Right cardiac atrium (tissue), 5 donors: ENCODE results near the gene ZNF678. TPM values are rescaled to one million over a fixed set of nuclear protein-coding genes. Genes with fewer than 3 reads are reported as not detected.

Experiments
- ATAC-seq, 2 donors: fragments of 200-7000 bp; cut with Tn5 transposase; one replicate each; pipeline versions ENCODE4 v1.8.0 to v1.9.1; 2020; ENCODE audit warnings: moderate library complexity in 2 of 2, mild to moderate bottlenecking in 1 of 2
- DNase-seq, 3 donors: peaks; one replicate each; pipeline ENCODE4 v3.0.0-alpha.2; 2020
- H3K27ac ChIP-seq: one replicate; pipeline ENCODE4 v1.5.1; 2013; ENCODE audit warnings: mild to moderate bottlenecking, low read length, control low read depth, moderate library complexity
- H3K27me3 ChIP-seq: one replicate; pipeline ENCODE4 v1.6.1; 2013; ENCODE audit not compliant: control insufficient read depth, insufficient read depth
- H3K4me1 ChIP-seq: one replicate; pipeline ENCODE4 v1.6.1; 2013; ENCODE audit warnings: low read length; ENCODE audit not compliant: control insufficient read depth, insufficient read depth
- H3K4me3 ChIP-seq: one replicate; pipeline ENCODE4 v1.5.1; 2013; ENCODE audit warnings: low read length, control low read depth
- H3K9me3 ChIP-seq: one replicate; pipeline ENCODE4 v1.6.1; 2013; ENCODE audit warnings: low read length; ENCODE audit not compliant: control insufficient read depth
- WGBS: extraction: QIAGEN DNeasy Blood & Tissue Kit; methylation state at CpG from one replicate; pipeline ENCODE4 v1.1.7; 2013; 5-methylcytosine and 5-hydroxymethylcytosine counted together
- intact Hi-C, 4 donors: fragments of 100-400 bp; cut with DNase I; formaldehyde crosslinking; loops; one replicate each; pipeline versions ENCODE4 v1.11.0 to v1.14.0; 2022 to 2023
- polyA plus RNA-seq: library from polyadenylated mRNA; stranded (reverse); fragments of 200-250 nt; gene quantifications from one replicate; pipeline ENCODE4 v1.2.3, GENCODE V29; 2013
- total RNA-seq, 4 donors: library from RNA; stranded (reverse); fragmentation: NEBNext Ultra II Directional; extraction: Animal tissue kit (Norgen Biotek cat#: 25700); gene quantifications; one replicate each; pipeline ENCODE4 v1.2.1, GENCODE V29; 2021
- donor health status: healthy with polysubstance abuse.
- donor health status: DM: no; HTN: yes; CAD: no.
- donor health status: DM: no; HTN: no; CAD: no.
- donor health status: DM: no; HTN: yes; CAD: no; lungs with severe emphysema.
- donor health status: DM: yes; HTN: yes; CAD: no.

ZNF678 gene
- total and polyA plus RNA-seq, 5 donors, result 0.95 to 6.1 (median 3.5) TPM

DNA sequence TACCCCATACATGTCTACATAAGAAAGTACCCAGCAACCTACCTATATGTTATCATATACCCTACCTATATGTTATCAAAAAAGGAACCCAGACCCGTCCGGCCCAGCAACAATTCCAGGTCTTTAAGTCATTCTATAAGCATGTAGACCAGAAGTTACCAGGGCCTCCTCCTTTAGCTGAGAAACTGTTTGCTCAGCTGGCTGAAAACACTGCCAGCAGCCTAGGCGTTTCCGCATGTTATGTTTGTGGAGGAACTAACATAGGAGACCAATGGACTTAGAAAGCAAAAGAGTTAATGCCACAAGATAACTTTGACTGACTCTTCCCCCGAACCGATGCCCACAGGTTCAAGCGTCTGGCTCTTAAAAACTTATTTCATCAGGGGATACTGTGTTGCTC is 7.1 kb upstream of the ZNF678 start:
- intact Hi-C loops, result no loop called here
- Histone ChIP-seq H3K27ac (no peak overlapping the region), H3K9me3 (no peaks in the 10 kb centered on the region), H3K4me3 (no peak overlapping the region), H3K27me3 (no peaks in the 10 kb centered on the region), H3K4me1 (no peaks in the 10 kb centered on the region)
- ATAC-seq (no peak), DNase-seq (peak in 1 of 3 donors; percentile 19)
- WGBS, result 89% methylated on average over 7 of the region's 7 CpGs

- H3K27me3 ChIP-seq, result no peaks in the 10 kb centered on the region
- H3K4me1 ChIP-seq, result no peaks in the 10 kb centered on the region
- ATAC-seq, result no peak
These were observed 5.2 kb upstream of the ZNF678 start for GRCh38 chr1:227557962-227558725.

DNA sequence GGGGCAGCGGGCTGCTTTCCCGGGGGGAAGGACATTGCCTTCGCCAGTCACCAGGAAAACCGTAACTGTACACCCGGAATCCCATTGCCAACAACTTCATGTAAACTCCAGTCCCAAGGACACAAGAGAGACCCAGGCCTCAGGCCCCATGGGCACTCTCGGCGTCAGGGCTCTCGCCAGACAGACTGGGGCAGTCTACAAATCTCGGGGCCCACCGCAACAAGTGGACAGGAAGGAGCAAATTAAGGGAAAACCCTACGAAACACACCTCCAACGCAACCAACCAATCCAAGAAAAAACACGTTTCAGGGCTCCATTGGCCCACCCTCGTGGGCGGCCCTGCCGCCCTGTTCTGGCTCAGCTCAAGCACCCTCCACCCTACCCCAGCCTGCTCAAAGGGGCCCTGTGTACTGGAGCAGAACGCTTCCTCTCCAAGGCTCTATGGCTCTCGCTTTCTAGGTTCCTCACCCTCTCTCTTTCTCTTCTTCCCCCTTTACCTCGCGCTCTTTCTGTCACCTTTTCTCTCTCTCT is 4.6 kb upstream of the ZNF678 start:
- Histone ChIP-seq H3K27ac (no peak overlapping the region), H3K4me3 (no peak overlapping the region), H3K27me3 (no peaks in the 10 kb centered on the region), H3K9me3 (no peaks in the 10 kb centered on the region), H3K4me1 (no peaks in the 10 kb centered on the region)
- DNase-seq, result peak in 1 of 3 donors; percentile 32
- ATAC-seq, result no peak
- WGBS, result 67% methylated on average over 20 of the region's 20 CpGs
- intact Hi-C loops, result no loop called here

More at GRCh38 chr1:227557962-227558725, 5.2 kb upstream of the ZNF678 start:
- DNase-seq, result peak in 1 of 3 donors; percentile 18
- WGBS, result 59% methylated on average over 29 of the region's 29 CpGs
- no peak overlapping the region for H3K4me3 ChIP-seq
- no peaks in the 10 kb centered on the region for H3K9me3 ChIP-seq
- no peak overlapping the region for H3K27ac ChIP-seq
- intact Hi-C loops, result no loop called here

GRCh38 chr1:227559499-227559898 is 3.9 kb upstream of the ZNF678 start:
- Histone ChIP-seq H3K27ac (no peak overlapping the region), H3K4me3 (no peak overlapping the region), H3K4me1 (no peaks in the 10 kb centered on the region), H3K9me3 (no peaks in the 10 kb centered on the region), H3K27me3 (no peaks in the 10 kb centered on the region)
- ATAC-seq, result no peak
- intact Hi-C loops, result no loop called here
- peak in 1 of 3 donors; percentile 35 for DNase-seq
- whole genome bisulfite sequencing, result 35% methylated on average over 27 of the region's 27 CpGs

DNA sequence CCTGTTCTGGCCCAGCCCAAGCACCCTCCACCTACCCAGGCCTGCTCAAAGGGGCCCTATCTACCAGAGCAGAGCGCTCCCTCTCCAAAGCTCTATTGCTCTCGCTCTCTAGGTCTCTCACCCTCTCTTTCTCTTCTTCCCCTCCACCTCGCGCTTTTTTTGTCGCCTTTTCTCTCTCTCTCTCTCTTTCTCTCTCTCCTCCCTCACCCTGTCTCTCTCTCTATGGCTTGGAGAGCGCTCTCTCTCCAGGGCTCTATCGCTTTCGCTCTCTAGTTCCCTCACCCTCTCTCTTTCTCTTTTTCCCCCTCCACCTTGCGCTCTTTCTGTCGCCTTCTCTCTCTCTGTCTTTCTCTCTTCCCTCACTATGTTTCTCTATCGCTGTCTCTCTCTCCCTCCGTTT is 3.4 kb upstream of the ZNF678 start:
- Histone ChIP-seq H3K27me3 (no peaks in the 10 kb centered on the region), H3K27ac (no peak overlapping the region), H3K4me3 (no peak overlapping the region), H3K9me3 (no peaks in the 10 kb centered on the region), H3K4me1 (no peaks in the 10 kb centered on the region)
- ATAC-seq, result no peak
- DNase-seq, result no peak
- intact Hi-C loops, result loop anchor here in 1 of 4 donors (10.0 kb wide), 1 partner anchor 165 kb away; no protein-coding TSS in a partner anchor
- WGBS, result 69% methylated on average over 12 of the region's 12 CpGs

- peak in 1 of 3 donors; percentile 49 for DNase-seq
- intact Hi-C loops, result loop anchor here in 1 of 4 donors (10.0 kb wide), 1 partner anchor 164 kb away; no protein-coding TSS in a partner anchor
- WGBS, result 30% methylated on average over 57 of the region's 57 CpGs
These were observed 2.8 kb upstream of the ZNF678 start for GRCh38 chr1:227560393-227561173.

DNA sequence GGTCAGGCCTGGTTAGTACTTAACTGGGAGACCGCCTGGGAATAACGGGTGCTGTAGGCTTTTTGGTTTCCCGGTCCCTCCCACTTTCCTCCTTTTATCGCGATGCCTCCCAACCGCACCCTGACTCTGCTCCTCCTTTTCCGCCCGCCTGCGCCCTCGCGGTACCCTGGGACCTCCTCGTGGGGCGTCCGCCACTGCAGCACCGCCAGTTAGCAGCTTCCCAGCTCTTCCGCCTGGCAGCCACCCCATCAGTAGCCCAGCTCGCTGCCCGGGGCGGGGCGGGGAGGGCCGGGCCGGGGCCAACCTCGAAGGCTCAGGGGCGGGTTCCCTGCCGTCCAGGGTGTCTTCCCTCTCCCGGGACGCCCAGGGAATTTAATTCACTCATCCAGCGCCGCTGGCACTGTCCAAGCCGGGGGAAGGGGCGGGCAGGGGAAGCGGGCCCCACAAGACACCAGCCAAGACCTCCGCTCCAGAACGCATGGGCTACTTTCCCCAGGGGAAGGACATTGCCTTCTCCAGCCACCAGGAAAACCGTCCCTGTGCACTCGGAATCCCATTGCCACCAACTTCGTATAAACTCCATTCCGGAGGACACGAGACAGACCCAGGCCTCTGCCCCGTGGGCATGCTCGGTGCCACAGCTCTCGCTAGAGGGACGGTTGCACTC is 2.0 kb upstream of the ZNF678 start:
- intact Hi-C loops, result loop anchor here in 1 of 4 donors (10.0 kb wide), 1 partner anchor 163 kb away; no protein-coding TSS in a partner anchor
- Histone ChIP-seq H3K27ac (no peak overlapping the region), H3K27me3 (no peaks in the 10 kb centered on the region), H3K4me3 (no peak overlapping the region), H3K9me3 (no peaks in the 10 kb centered on the region), H3K4me1 (no peaks in the 10 kb centered on the region)
- DNase-seq (peak in 2 of 3 donors; percentile 28 to 55), ATAC-seq (peak in 1 of 2 donors; percentile 27)
- WGBS, result 48% methylated on average over 43 of the region's 43 CpGs

More at GRCh38 chr1:227560393-227561173, 2.8 kb upstream of the ZNF678 start:
- H3K27me3 ChIP-seq, result no peaks in the 10 kb centered on the region
- H3K4me1 ChIP-seq, result no peaks in the 10 kb centered on the region
- H3K27ac ChIP-seq, result no peak overlapping the region
- peak; percentile 5 to 11 for ATAC-seq
- peak overlapping the region; percentile 6 for H3K4me3 ChIP-seq
- no peaks in the 10 kb centered on the region for H3K9me3 ChIP-seq

- Histone ChIP-seq H3K27ac (no peak overlapping the region), H3K4me3 (no peak overlapping the region), H3K27me3 (no peaks in the 10 kb centered on the region), H3K9me3 (no peaks in the 10 kb centered on the region), H3K4me1 (no peaks in the 10 kb centered on the region)
- DNase-seq, result peak in 1 of 3 donors; percentile 26
- 79% methylated on average over 6 of the region's 6 CpGs for WGBS
- intact Hi-C loops, result loop anchor here in 1 of 4 donors (10.0 kb wide), 1 partner anchor 163 kb away; no protein-coding TSS in a partner anchor
- no peak for ATAC-seq
These were observed 1.3 kb upstream of the ZNF678 start for GRCh38 chr1:227562037-227562436.

DNA sequence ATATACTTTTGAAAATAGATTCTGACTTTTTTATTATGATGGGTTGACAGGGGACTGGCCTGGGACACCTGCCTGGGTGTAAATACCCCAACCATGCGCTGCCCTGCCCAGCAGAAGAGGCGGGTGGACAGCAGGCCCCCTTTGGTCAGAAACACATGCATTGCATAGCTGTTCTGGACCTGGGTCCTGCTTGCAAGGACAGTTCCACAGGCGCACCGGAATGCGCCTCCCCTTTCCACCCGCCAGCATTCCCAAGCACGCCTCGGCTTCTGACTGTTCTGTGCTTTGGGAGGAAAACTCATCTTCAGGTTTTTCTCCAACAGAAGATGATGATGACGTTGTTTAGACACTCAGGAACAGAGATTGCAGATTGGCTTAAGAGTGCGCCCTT is 428 bp upstream of the ZNF678 start:
- intact Hi-C loops, result loop anchor here in 1 of 4 donors (10.0 kb wide), 1 partner anchor 162 kb away; no protein-coding TSS in a partner anchor
- Histone ChIP-seq H3K27ac (no peak overlapping the region), H3K4me1 (no peaks in the 10 kb centered on the region), H3K4me3 (no peak overlapping the region), H3K27me3 (no peaks in the 10 kb centered on the region), H3K9me3 (no peaks in the 10 kb centered on the region)
- 90% methylated on average over 10 of the region's 10 CpGs for WGBS
- peak in 1 of 3 donors; percentile 48 for DNase-seq
- no peak for ATAC-seq

GRCh38 chr1:227567256-227567655 is 3.9 kb downstream of the ZNF678 start:
- ATAC-seq (no peak), DNase-seq (no peak)
- Histone ChIP-seq H3K27ac (no peak overlapping the region), H3K4me3 (no peak overlapping the region), H3K4me1 (no peaks in the 10 kb centered on the region), H3K9me3 (no peaks in the 10 kb centered on the region), H3K27me3 (no peaks in the 10 kb centered on the region)
- intact Hi-C loops, result loop anchor here in 1 of 4 donors (10.0 kb wide), 1 partner anchor 158 kb away; no protein-coding TSS in a partner anchor
- 87% methylated on average over 4 of the region's 4 CpGs for WGBS
